G401.6 (cell line): ENCODE measurements around the gene PAK5.

Source experiments
- FAIRE-seq: peaks from 2 replicates; lab custom pipeline; 2012; peaks lifted over from hg19 to GRCh38; lab: Jason Lieb, UNC

PAK5 gene

GRCh38 chr20:9493803-9494202 is 345.1 kb downstream of the PAK5 start:
- no peak for FAIRE-seq

GRCh38 chr20:9492067-9492466 is 346.8 kb downstream of the PAK5 start:
- no peak for FAIRE-seq

GRCh38 chr20:9491324-9491723 is 347.6 kb downstream of the PAK5 start:
- no peak for FAIRE-seq

- no peak for FAIRE-seq
Observed at GRCh38 chr20:9490631-9491030, 348.2 kb downstream of the PAK5 start.

GRCh38 chr20:9490161-9490560 is 348.7 kb downstream of the PAK5 start:
- FAIRE-seq = no peak

- FAIRE-seq = no peak
Observed at GRCh38 chr20:9488063-9488462, 350.8 kb downstream of the PAK5 start.
